ENCODE results near the gene PDZD4. TPM values are rescaled to one million over a fixed set of nuclear protein-coding genes. Genes with fewer than 3 reads are reported as not detected.

PDZD4 gene
- total and polyA plus RNA-seq, 8 donors, result 2.1 to 11.1 (median 5.2) TPM

GRCh38 chrX:153878345-153878744 lies 48.0 kb upstream of the PDZD4 start:
- no peaks in the 10 kb centered on the region for H3K36me3 ChIP-seq
- intact Hi-C loops (cut with DNase I; ENCODE audit: low total_unique reads), result no loop called here
- 30 to 38% (median 36%) methylated on average over 5 of the region's 5 CpGs; no CpG with 5 or more reads in 1 of the 5 donors for WGBS, 5 donors
- no peaks in the 10 kb centered on the region for H3K9me3 ChIP-seq
- DNase-seq, result no peak
- no peak overlapping the region for H3K27ac ChIP-seq
- H3K4me1 ChIP-seq, result no peaks in the 10 kb centered on the region
- no peak for TF ChIP-seq POLR2A (IDR thresholded peaks at IDR 0.05)
- TF ChIP-seq POLR2AphosphoS5 (IDR thresholded peaks at IDR 0.05), result no peak
- no peak for TF ChIP-seq EP300 (IDR thresholded peaks at IDR 0.05)
- TF ChIP-seq CTCF (IDR thresholded peaks at IDR 0.05), result no peak
- H3K27me3 ChIP-seq, result peaks cover 14 to 82% (median 63%) of the 10 kb centered on the region in 3 donors
- H3K4me3 ChIP-seq, result no peak overlapping the region

- Histone ChIP-seq H3K4me1 (no peaks in the 10 kb centered on the region), H3K36me3 (no peaks in the 10 kb centered on the region), H3K4me3 (no peak overlapping the region), H3K9me3 (no peaks in the 10 kb centered on the region), H3K27me3 (peaks cover 12 to 80% (median 57%) of the 10 kb centered on the region in 3 donors), H3K27ac (no peak overlapping the region)
- WGBS, 5 donors, result 68 to 83% (median 74%) methylated on average over 6 to 8 of the region's 8 CpGs
- TF ChIP-seq POLR2AphosphoS5 (IDR thresholded peaks at IDR 0.05) (no peak), POLR2A (IDR thresholded peaks at IDR 0.05) (no peak), EP300 (IDR thresholded peaks at IDR 0.05) (no peak), CTCF (IDR thresholded peaks at IDR 0.05) (no peak)
- intact Hi-C loops (cut with DNase I; ENCODE audit: low total_unique reads), result no loop called here
- no peak for DNase-seq
Observed at GRCh38 chrX:153877571-153878261, 47.4 kb upstream of the PDZD4 start.

GRCh38 chrX:153876112-153876491 lies 45.8 kb upstream of the PDZD4 start:
- no peak overlapping the region for H3K4me3 ChIP-seq
- WGBS, 5 donors, result 41 to 73% (median 61%) methylated on average over 2 to 3 of the region's 3 CpGs
- no peaks in the 10 kb centered on the region for H3K36me3 ChIP-seq
- intact Hi-C loops (cut with DNase I; ENCODE audit: low total_unique reads), result no loop called here
- H3K4me1 ChIP-seq, result no peaks in the 10 kb centered on the region
- no peak for DNase-seq
- H3K9me3 ChIP-seq, result no peaks in the 10 kb centered on the region
- no peak for TF ChIP-seq EP300 (IDR thresholded peaks at IDR 0.05)
- no peak for TF ChIP-seq CTCF (IDR thresholded peaks at IDR 0.05)
- TF ChIP-seq POLR2A (IDR thresholded peaks at IDR 0.05), result no peak
- no peak for TF ChIP-seq POLR2AphosphoS5 (IDR thresholded peaks at IDR 0.05)
- no peak overlapping the region for H3K27ac ChIP-seq
- H3K27me3 ChIP-seq, result peaks cover 6 to 76% (median 51%) of the 10 kb centered on the region in 3 donors

- Histone ChIP-seq H3K4me1 (no peaks in the 10 kb centered on the region), H3K36me3 (no peaks in the 10 kb centered on the region), H3K27me3 (peaks cover 5 to 76% (median 52%) of the 10 kb centered on the region in 3 donors), H3K27ac (no peak overlapping the region), H3K4me3 (no peak overlapping the region), H3K9me3 (no peaks in the 10 kb centered on the region)
- TF ChIP-seq EP300 (IDR thresholded peaks at IDR 0.05) (no peak), POLR2AphosphoS5 (IDR thresholded peaks at IDR 0.05) (peak in 1 of 3 donors; percentile 34)
- DNase-seq, result peak; percentile 60 to 80
- intact Hi-C loops (cut with DNase I; ENCODE audit: low total_unique reads), result no loop called here
- WGBS, 5 donors, result 2 to 19% (median 6%) methylated on average over 24 to 40 of the region's 42 CpGs
Observed at GRCh38 chrX:153875391-153876111, 45.2 kb upstream of the PDZD4 start.

Measured in stomach (tissue), 9 donors.